HEK293 (cell line): ENCODE data around the gene CDCA7.
A peak's percentile ranks its signal among the peaks of the same experiment; 100 is the strongest.
"Not testable (repeated sequence)": the region's sequence is repeated elsewhere in the genome, so short reads cannot be mapped to it uniquely, and the experiment has no call there.

ENCODE experiments used
- CTCF ChIA-PET: fragments of 350-600 bp; formaldehyde crosslinking; extraction: SDS; loops from one replicate; lab custom pipeline; 2021; ENCODE audit warnings: antibody characterized with exemption; lab: Yijun Ruan, JAX
- POLR2A ChIA-PET: fragments of 300-600 bp; formaldehyde crosslinking; extraction: SDS; loops from one replicate; lab custom pipeline; 2020; ENCODE audit warnings: antibody characterized with exemption, inconsistent platforms; lab: Yijun Ruan, JAX
- H3K27ac ChIP-seq: fragments of 200-500 bp; sonication (Bioruptor generic); 2 replicates; pipeline ENCODE4 v1.5.1; 2014; ENCODE audit warnings: low read depth, low read length, control low read depth, inconsistent platforms; ENCODE audit errors: extremely low read depth
- H3K36me3 ChIP-seq, 2 experiments: fragments of 200-500 bp in 1 of 2; sonication (Bioruptor generic) in 1 of 2; 1 replicate in 1 of 2; 2 replicates in 1 of 2; pipeline ENCODE4 v1.5.1; 2014 to 2017; ENCODE audit warnings: inconsistent platforms in 2 of 2, low read length in 2 of 2; ENCODE audit not compliant: control insufficient read depth in 2 of 2, insufficient read depth in 1 of 2
- H3K4me1 ChIP-seq: fragments of 200-500 bp; sonication (Bioruptor generic); 2 replicates; pipeline ENCODE4 v1.5.1; 2014; ENCODE audit warnings: mild to moderate bottlenecking, low read length, inconsistent platforms; ENCODE audit not compliant: control insufficient read depth, insufficient read depth
- H3K4me3 ChIP-seq: 2 replicates; pipeline ENCODE4 v1.5.1; 2011; ENCODE audit warnings: low read depth, mild to moderate bottlenecking, control low read depth, low read length, moderate library complexity
- H3K9me3 ChIP-seq: fragments of 200-500 bp; sonication (Bioruptor generic); 2 replicates; pipeline ENCODE4 v1.5.1; 2014; ENCODE audit warnings: low read depth, low read length, inconsistent platforms; ENCODE audit not compliant: control insufficient read depth, insufficient read depth
- FEZF1 ChIP-seq: fragments of 450-650 bp; formaldehyde crosslinking; IDR thresholded peaks from 2 replicates; pipeline ENCODE4 v1.5.1; 2016; ENCODE audit warnings: missing biosample characterization, missing genetic modification characterization
- GLIS1 ChIP-seq: fragments of 450-650 bp; formaldehyde crosslinking; IDR thresholded peaks from 2 replicates; pipeline ENCODE4 v1.5.1; 2016; ENCODE audit warnings: missing biosample characterization, missing genetic modification characterization
- ZBTB11 ChIP-seq: fragments of 450-650 bp; formaldehyde crosslinking; conservative IDR thresholded peaks from 2 replicates; pipeline ENCODE4 v1.5.1; 2016; ENCODE audit warnings: low read depth, missing biosample characterization, missing genetic modification characterization
- ZBTB6 ChIP-seq: fragments of 450-650 bp; formaldehyde crosslinking; IDR thresholded peaks from 2 replicates; pipeline ENCODE4 v1.5.1; 2017; ENCODE audit warnings: missing biosample characterization, missing genetic modification characterization
- ZBTB8A ChIP-seq: fragments of 450-650 bp; formaldehyde crosslinking; IDR thresholded peaks from 2 replicates; pipeline ENCODE4 v1.5.1; 2016; ENCODE audit warnings: missing biosample characterization, missing genetic modification characterization
- ZNF175 ChIP-seq: fragments of 450-650 bp; formaldehyde crosslinking; IDR thresholded peaks from 2 replicates; pipeline ENCODE4 v1.5.1; 2016; ENCODE audit warnings: missing biosample characterization, missing genetic modification characterization
- ZNF274 ChIP-seq, 2 experiments: fragments of 200-500 bp in 1 of 2; fragments of 450-650 bp in 1 of 2; sonication (Bioruptor generic) in 1 of 2; formaldehyde crosslinking in 1 of 2; IDR thresholded peaks; 2 replicates each; pipeline versions ENCODE4 v1.5.1 to v1.6.1; 2014 to 2016; ENCODE audit warnings: borderline replicate concordance in 1 of 2, inconsistent platforms in 1 of 2, low read length in 1 of 2, missing biosample characterization in 1 of 2, missing genetic modification characterization in 1 of 2
- ZNF362 ChIP-seq: fragments of 450-650 bp; formaldehyde crosslinking; IDR thresholded peaks from 2 replicates; pipeline ENCODE4 v1.5.1; 2016; ENCODE audit warnings: missing biosample characterization, missing genetic modification characterization
- ZNF394 ChIP-seq: fragments of 450-650 bp; formaldehyde crosslinking; IDR thresholded peaks from 2 replicates; pipeline ENCODE4 v1.5.1; 2016; ENCODE audit warnings: missing biosample characterization, missing genetic modification characterization, mild to moderate bottlenecking, moderate library complexity, borderline replicate concordance
- ZNF404 ChIP-seq: fragments of 450-650 bp; formaldehyde crosslinking; IDR thresholded peaks from 2 replicates; pipeline ENCODE4 v1.5.1; 2017; ENCODE audit warnings: missing biosample characterization, missing genetic modification characterization
- ZNF426 ChIP-seq: fragments of 450-650 bp; formaldehyde crosslinking; IDR thresholded peaks from 2 replicates; pipeline ENCODE4 v1.5.1; 2017; ENCODE audit warnings: missing biosample characterization, missing genetic modification characterization, mild to moderate bottlenecking, inconsistent platforms, moderate library complexity
- ZNF510 ChIP-seq: fragments of 450-650 bp; formaldehyde crosslinking; IDR thresholded peaks from 2 replicates; pipeline ENCODE4 v1.5.1; 2018; ENCODE audit warnings: mild to moderate bottlenecking, missing genetic modification characterization, missing biosample characterization; ENCODE audit not compliant: insufficient replicate concordance
- ZNF518A ChIP-seq: fragments of 450-650 bp; formaldehyde crosslinking; conservative IDR thresholded peaks from 2 replicates; pipeline ENCODE4 v1.5.1; 2016; ENCODE audit warnings: low read depth, missing biosample characterization, missing genetic modification characterization
- ZNF529 ChIP-seq: fragments of 450-650 bp; formaldehyde crosslinking; IDR thresholded peaks from 2 replicates; pipeline ENCODE4 v1.5.1; 2017; ENCODE audit warnings: missing genetic modification characterization, missing biosample characterization; ENCODE audit not compliant: insufficient replicate concordance
- ZNF555 ChIP-seq: fragments of 450-650 bp; formaldehyde crosslinking; conservative IDR thresholded peaks from 2 replicates; pipeline ENCODE4 v1.5.1; 2017; ENCODE audit warnings: missing biosample characterization, mild to moderate bottlenecking, missing genetic modification characterization, inconsistent platforms
- ZNF561 ChIP-seq: fragments of 450-650 bp; IDR thresholded peaks from 2 replicates; pipeline ENCODE4 v1.5.1; 2018; ENCODE audit warnings: missing biosample characterization, missing genetic modification characterization, borderline replicate concordance
- ZNF610 ChIP-seq: fragments of 450-650 bp; formaldehyde crosslinking; IDR thresholded peaks from 2 replicates; pipeline ENCODE4 v1.5.1; 2016; ENCODE audit warnings: missing biosample characterization, missing genetic modification characterization, borderline replicate concordance
- ZNF623 ChIP-seq: fragments of 450-650 bp; formaldehyde crosslinking; IDR thresholded peaks from 2 replicates; pipeline ENCODE4 v1.5.1; 2016; ENCODE audit warnings: missing biosample characterization, missing genetic modification characterization
- ZNF654 ChIP-seq: fragments of 450-650 bp; formaldehyde crosslinking; IDR thresholded peaks from 2 replicates; pipeline ENCODE4 v1.5.1; 2016; ENCODE audit warnings: low read depth, missing biosample characterization, missing genetic modification characterization
- ZNF664 ChIP-seq: fragments of 450-650 bp; formaldehyde crosslinking; IDR thresholded peaks from 2 replicates; pipeline ENCODE4 v1.5.1; 2016; ENCODE audit warnings: missing biosample characterization, missing genetic modification characterization
- ZNF692 ChIP-seq: fragments of 450-650 bp; formaldehyde crosslinking; IDR thresholded peaks from 2 replicates; pipeline ENCODE4 v1.5.1; 2016; ENCODE audit warnings: missing biosample characterization, missing genetic modification characterization
- ZNF785 ChIP-seq: fragments of 450-650 bp; formaldehyde crosslinking; IDR thresholded peaks from 2 replicates; pipeline ENCODE4 v1.5.1; 2016; ENCODE audit warnings: missing biosample characterization, missing genetic modification characterization
- ZNF837 ChIP-seq: fragments of 450-650 bp; formaldehyde crosslinking; IDR thresholded peaks from 2 replicates; pipeline ENCODE4 v1.5.1; 2016; ENCODE audit warnings: missing biosample characterization, missing genetic modification characterization

CDCA7 gene

GRCh38 chr2:173374634-173375033 is 20.0 kb downstream of the CDCA7 start:
- CTCF ChIA-PET = interaction anchor here (0.9 kb wide), 1 partner anchor 26 kb away, joined by 3 read pairs; no protein-coding TSS in a partner anchor
- POLR2A ChIA-PET = no interaction called here
- H3K4me1 ChIP-seq = no peaks in the 10 kb centered on the region
- peaks cover 32 to 34% of the 10 kb centered on the region in 2 experiments; a peak in 2 of 3 replicates for H3K36me3 ChIP-seq
- no peaks in the 10 kb centered on the region for H3K9me3 ChIP-seq
- TF ChIP-seq ZNF785 (no peak), ZNF274 (IDR thresholded peaks at IDR 0.05; ENCODE audit: low read length) (no peak), ZNF274 (tag by site-specific recombination; IDR thresholded peaks at IDR 0.05; ENCODE audit: borderline replicate concordance) (no peak), ZNF610 (tag by site-specific recombination) (no peak), ZNF175 (no peak), ZNF837 (tag by site-specific recombination) (no peak), ZNF692 (no peak), GLIS1 (tag by site-specific recombination) (no peak), ZBTB6 (no peak), ZNF529 (tag by site-specific recombination) (no peak), ZNF561 (no peak), ZNF362 (tag by site-specific recombination) (no peak), FEZF1 (tag by site-specific recombination) (no peak)
- H3K4me3 ChIP-seq = no peak overlapping the region
- H3K27ac ChIP-seq = no peak overlapping the region

- H3K9me3 ChIP-seq, H3K27ac ChIP-seq, H3K4me1 ChIP-seq, H3K4me3 ChIP-seq, POLR2A ChIA-PET, CTCF ChIA-PET: not testable (repeated sequence)
- H3K36me3 ChIP-seq = peaks cover 0 to 18% of the 10 kb centered on the region in 2 experiments; a peak in 2 of 3 replicates
- peak; percentile 55 for TF ChIP-seq ZBTB11 (tag by site-specific recombination)
- peak; percentile 36; the same call in 1 of the 2 replicates for TF ChIP-seq ZNF664 (tag by site-specific recombination)
- TF ChIP-seq ZNF510 (tag by site-specific recombination) = peak; percentile 24
- TF ChIP-seq ZNF555 (tag by site-specific recombination) = peak; percentile 28; the same call in 1 of the 2 replicates
- peak; percentile 83 for TF ChIP-seq ZNF394 (tag by site-specific recombination)
- peak; percentile 53 for TF ChIP-seq ZBTB8A (tag by site-specific recombination)
- TF ChIP-seq ZNF518A = peak; percentile 79
- 0 out of 2 replicates have a peak, but pooled peaks have one; percentile 55 for TF ChIP-seq ZNF404 (tag by site-specific recombination)
- peak; percentile 53 for TF ChIP-seq ZNF426 (tag by site-specific recombination)
- TF ChIP-seq ZNF654 (tag by site-specific recombination) = peak; percentile 19; the same call in 1 of the 2 replicates
- TF ChIP-seq ZNF623 = peak; percentile 41
Observed at GRCh38 chr2:173385534-173385933, 30.9 kb downstream of the CDCA7 start.
